AG09319 (cell line): ENCODE data around the gene PELI3.

ENCODE experiments used
- DNase-seq: peaks from one replicate; pipeline ENCODE4 v3.0.0-alpha.2; 2010; ENCODE audit warnings: low read depth; ENCODE audit errors: extremely low read depth
- CTCF ChIP-seq: IDR thresholded peaks from 2 replicates; pipeline ENCODE4 v1.5.1; 2011; ENCODE audit warnings: low read depth, mild to moderate bottlenecking, inconsistent platforms, low read length, moderate library complexity

The PELI3 gene

GRCh38 chr11:66472054-66472453 is 5.3 kb downstream of the PELI3 start:
- TF ChIP-seq CTCF: no peak
- no peak for DNase-seq

- no peak for DNase-seq
- TF ChIP-seq CTCF: no peak
These were observed 6.5 kb downstream of the PELI3 start for GRCh38 chr11:66473167-66473566.

GRCh38 chr11:66473608-66474515 is 7.2 kb downstream of the PELI3 start:
- TF ChIP-seq CTCF: no peak
- no peak for DNase-seq

- DNase-seq: no peak
- no peak for TF ChIP-seq CTCF
These were observed 8.9 kb downstream of the PELI3 start for GRCh38 chr11:66475349-66476172.

GRCh38 chr11:66476173-66476840 is 9.6 kb downstream of the PELI3 start:
- DNase-seq: no peak
- no peak for TF ChIP-seq CTCF

- no peak for TF ChIP-seq CTCF
These were observed 10.1 kb downstream of the PELI3 start for GRCh38 chr11:66476841-66477251.

More at GRCh38 chr11:66476841-66477251, 10.1 kb downstream of the PELI3 start:
- no peak for DNase-seq
